AG04449 (cell line): ENCODE measurements around the gene GIT2.
"Not testable (repeated sequence)": the region's sequence is repeated elsewhere in the genome, so short reads cannot be mapped to it uniquely, and the experiment has no call there.

ENCODE experiments used
- CTCF ChIA-PET: fragments of 350-600 bp; formaldehyde crosslinking; extraction: SDS; loops from one replicate; lab custom pipeline; 2021; ENCODE audit warnings: antibody characterized with exemption; lab: Yijun Ruan, JAX
- POLR2A ChIA-PET: fragments of 400-600, 350-600 bp; formaldehyde crosslinking; extraction: SDS; loops from one replicate; lab custom pipeline; 2020; ENCODE audit warnings: antibody characterized with exemption, inconsistent platforms; lab: Yijun Ruan, JAX
- DNase-seq: peaks from one replicate; pipeline ENCODE4 v3.0.0-alpha.2; 2010; ENCODE audit warnings: low read depth, low spot score
- H3K4me3 ChIP-seq: 2 replicates; pipeline ENCODE4 v1.5.1; 2011; ENCODE audit warnings: low read depth, mild to moderate bottlenecking, control low read depth, low read length
- TF ChIP-seq, protein P1 (sequence below): IDR thresholded peaks from one replicate; pipeline ENCODE4 v1.5.1; 2011; ENCODE audit warnings: mild to moderate bottlenecking, moderate library complexity, low read length, control low read depth, inconsistent platforms; ENCODE audit not compliant: insufficient read depth; ENCODE audit errors: missing control alignments

The GIT2 gene

DNA sequence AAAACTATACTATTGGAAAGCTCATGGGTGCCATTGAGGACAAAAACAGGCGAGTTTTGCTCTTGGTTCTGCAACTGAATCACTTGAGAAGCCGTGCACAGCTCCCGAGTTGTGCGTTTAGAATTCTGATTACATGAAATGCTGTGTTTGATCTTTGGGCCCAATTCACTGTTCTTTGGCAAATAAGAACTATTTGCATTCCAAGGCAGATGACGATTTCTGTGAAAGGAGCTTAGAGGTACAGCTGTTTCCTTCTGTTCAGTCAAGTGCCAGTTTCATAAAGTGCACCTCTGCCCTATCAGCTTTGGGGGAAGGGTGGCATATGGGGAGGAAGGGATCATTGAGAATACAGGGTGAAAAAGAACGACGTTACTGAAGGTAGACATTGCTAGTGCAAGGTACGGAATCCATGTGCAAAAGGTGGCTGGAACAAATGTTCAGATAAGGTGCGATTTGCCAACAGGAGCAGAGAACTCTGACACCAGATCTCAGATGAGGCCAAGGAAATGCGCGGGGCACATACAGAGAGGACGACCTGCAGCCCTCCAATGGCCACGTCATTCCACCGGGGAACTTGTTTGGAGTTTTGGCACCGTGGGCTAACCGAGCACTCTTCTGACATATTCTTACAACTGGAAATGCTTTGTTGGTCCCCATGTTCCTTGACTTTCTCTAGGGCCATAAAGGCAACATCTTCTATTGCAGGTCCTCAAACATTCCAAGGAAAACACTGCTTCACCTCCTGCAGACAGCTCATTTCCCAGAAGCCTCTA, 66.0 kb downstream of the GIT2 start:
- no peak overlapping the region for H3K4me3 ChIP-seq
- POLR2A ChIA-PET: no interaction called here
- DNase-seq: no peak
- CTCF ChIA-PET: interaction anchor here (0.6 to 12.6 kb wide), 8 partner anchors 9 to 481 kb away, joined by 3 to 159 read pairs (median 4); no protein-coding TSS in a partner anchor
- TF ChIP-seq, protein P1, sequence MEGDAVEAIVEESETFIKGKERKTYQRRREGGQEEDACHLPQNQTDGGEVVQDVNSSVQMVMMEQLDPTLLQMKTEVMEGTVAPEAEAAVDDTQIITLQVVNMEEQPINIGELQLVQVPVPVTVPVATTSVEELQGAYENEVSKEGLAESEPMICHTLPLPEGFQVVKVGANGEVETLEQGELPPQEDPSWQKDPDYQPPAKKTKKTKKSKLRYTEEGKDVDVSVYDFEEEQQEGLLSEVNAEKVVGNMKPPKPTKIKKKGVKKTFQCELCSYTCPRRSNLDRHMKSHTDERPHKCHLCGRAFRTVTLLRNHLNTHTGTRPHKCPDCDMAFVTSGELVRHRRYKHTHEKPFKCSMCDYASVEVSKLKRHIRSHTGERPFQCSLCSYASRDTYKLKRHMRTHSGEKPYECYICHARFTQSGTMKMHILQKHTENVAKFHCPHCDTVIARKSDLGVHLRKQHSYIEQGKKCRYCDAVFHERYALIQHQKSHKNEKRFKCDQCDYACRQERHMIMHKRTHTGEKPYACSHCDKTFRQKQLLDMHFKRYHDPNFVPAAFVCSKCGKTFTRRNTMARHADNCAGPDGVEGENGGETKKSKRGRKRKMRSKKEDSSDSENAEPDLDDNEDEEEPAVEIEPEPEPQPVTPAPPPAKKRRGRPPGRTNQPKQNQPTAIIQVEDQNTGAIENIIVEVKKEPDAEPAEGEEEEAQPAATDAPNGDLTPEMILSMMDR: no peak

DNA sequence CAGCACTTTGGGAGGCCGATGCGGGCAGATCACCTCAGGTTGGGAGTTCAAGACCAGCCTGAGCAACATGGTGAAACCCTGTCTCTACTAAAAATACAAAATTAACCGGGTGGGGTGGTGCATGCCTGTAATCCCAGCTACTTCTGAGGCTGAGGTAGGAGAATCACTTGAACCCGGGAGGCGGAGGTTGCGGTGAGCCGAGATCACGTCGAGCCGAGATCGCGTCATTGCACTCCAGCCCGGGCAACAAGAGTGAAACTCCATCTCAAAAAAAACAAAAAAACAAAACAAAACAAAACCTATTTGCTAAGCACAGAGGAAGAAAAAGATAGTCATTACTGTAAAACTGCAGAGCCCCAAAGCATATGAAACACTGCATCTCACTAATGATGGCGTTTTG, 66.8 kb downstream of the GIT2 start:
- H3K4me3 ChIP-seq, DNase-seq, POLR2A ChIA-PET: not testable (repeated sequence)
- CTCF ChIA-PET: interaction anchor here (0.6 to 12.6 kb wide), 8 partner anchors 9 to 125 kb away, joined by 3 to 159 read pairs (median 6); no protein-coding TSS in a partner anchor

DNA sequence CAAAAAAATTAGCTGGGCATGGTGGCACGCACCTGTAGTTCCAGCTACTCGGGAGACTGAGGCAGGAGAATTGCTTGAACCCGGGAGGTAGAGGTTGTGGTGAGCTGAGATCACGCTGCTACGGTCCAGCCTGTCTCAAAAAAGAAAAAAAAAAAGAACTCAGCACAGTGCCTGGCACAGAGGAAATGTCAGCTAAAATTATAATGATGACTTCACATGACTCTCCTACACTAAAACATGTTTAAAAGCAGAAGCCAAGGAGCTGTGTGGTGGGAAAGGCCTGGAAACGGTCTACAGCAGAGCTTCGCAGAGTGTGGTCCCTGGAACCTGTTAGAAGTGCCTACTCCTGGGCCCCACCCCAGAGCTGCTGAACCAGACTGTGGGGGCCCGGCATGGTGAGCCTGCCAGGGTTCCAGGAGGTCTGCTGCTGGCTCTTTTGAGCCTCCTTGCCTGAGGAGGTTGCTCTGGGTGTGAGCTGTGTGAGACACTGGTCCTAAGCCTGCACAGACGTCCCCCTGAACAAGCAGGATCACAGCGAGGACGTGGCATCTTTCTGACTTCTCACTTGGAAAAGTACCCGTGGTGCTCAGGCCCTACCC, 68.0 kb downstream of the GIT2 start:
- no peak overlapping the region for H3K4me3 ChIP-seq
- CTCF ChIA-PET: interaction anchor here (0.8 to 12.6 kb wide), 15 partner anchors 11 to 153 kb away, joined by 3 to 159 read pairs (median 5); partner anchors contain the start of gene TCHP
- no peak for DNase-seq
- TF ChIP-seq, protein P1: no peak
- POLR2A ChIA-PET: no interaction called here

DNA sequence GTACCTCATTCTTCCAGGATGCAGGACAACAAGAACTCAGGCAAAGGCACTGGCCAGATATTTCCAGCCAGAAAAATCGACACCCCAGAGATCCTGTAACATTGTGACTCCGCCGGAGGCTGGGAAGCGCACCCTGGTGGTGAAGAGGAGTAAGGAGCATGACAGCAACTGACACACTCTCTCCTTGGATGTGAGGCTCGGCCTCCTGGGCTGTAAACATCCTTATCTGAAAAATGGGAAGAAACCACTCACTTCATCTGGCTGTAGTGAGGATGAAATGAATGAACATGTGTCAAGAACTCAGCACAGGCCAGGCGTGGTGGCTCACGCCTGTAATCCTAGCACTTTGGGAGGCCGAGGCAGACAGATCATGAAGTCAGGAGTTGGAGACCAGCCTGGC, 68.5 kb downstream of the GIT2 start:
- no peak for DNase-seq
- TF ChIP-seq, protein P1: peak; percentile 75
- POLR2A ChIA-PET: no interaction called here
- no peak overlapping the region for H3K4me3 ChIP-seq
- CTCF ChIA-PET: interaction anchor here (0.8 to 12.6 kb wide), 16 partner anchors 10 to 153 kb away, joined by 3 to 159 read pairs (median 4); partner anchors contain the start of gene TCHP

DNA sequence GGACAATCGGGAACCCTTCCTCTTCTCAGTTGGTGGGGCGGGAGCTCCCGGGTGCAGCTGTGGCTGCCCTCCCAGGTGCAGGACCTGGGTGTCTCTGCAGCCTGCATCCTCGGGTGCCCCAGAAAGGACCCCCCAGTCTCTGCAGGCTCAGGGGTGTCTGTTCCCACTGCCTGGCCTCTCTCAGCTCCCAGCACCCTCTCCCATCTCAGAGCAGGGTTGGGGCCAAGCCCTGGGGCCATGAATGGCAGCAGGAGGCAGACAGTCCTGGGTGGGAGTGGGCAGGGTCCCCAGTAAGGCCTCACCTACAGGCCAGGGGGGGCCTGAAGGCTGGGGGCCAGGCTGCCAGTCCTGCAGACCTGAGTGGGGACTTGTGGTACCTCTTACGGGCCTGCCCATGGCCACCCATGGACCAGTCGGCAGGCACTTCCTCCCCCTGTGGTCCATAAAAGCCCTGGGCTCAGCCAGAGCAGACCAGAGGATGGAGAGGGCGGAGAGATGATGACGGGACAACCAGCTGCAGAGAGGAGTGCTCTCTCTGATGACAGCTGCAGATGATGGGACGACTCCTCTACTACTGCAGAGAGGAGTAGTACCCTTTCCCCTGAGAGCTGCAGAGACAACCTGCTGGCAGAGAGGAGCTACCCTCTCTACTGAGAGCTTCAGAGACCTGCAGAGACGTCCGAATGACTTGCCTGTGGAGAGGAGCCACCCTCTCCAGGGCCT, 69.5 kb downstream of the GIT2 start:
- CTCF ChIA-PET: interaction anchor here (0.7 to 12.6 kb wide), 10 partner anchors 11 to 73 kb away, joined by 3 to 159 read pairs (median 4); no protein-coding TSS in a partner anchor
- DNase-seq: no peak
- TF ChIP-seq, protein P1: no peak
- POLR2A ChIA-PET: no interaction called here
- no peak overlapping the region for H3K4me3 ChIP-seq

DNA sequence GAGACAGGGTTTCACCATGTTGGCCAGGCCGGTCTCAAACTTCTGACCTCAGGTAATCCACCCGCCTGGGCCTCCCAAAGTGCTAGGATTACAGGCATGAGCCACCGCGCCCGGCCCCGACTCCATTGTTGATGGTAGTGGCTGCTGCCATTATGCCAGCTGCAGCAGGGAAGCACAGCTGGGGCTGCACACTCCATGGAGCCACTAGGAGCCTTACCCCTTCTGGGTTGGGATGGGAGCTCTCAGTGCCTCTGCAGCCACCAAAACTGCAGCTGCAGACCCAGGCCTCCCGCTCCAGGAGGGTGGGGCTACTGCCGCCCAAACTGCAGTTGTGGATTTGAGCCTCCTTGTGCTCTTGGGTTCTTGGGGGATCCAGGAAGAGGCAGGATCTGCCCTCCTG, 70.2 kb downstream of the GIT2 start:
- CTCF ChIA-PET: interaction anchor here (1.2 to 12.6 kb wide), 6 partner anchors 10 to 73 kb away, joined by 3 to 159 read pairs (median 5); no protein-coding TSS in a partner anchor
- H3K4me3 ChIP-seq: no peak overlapping the region
- no peak for DNase-seq
- POLR2A ChIA-PET: no interaction called here
- TF ChIP-seq, protein P1: no peak
